GM13976 (cell line): ENCODE results near the gene FBXW7.
A peak's percentile ranks its signal among the peaks of the same experiment; 100 is the strongest.

ENCODE experiments used
- DNase-seq: peaks from one replicate; pipeline ENCODE4 v3.0.0; 2012; ENCODE audit warnings: low spot score
- CTCF ChIP-seq: IDR thresholded peaks from 2 replicates; pipeline ENCODE4 v1.5.1; 2012; ENCODE audit warnings: borderline replicate concordance, mild to moderate bottlenecking; ENCODE audit not compliant: insufficient read depth; ENCODE audit errors: extremely low read depth, missing control alignments, control extremely low read depth
- in situ Hi-C: fragments of 300-500 bp; cut with MboI; formaldehyde crosslinking; loops from one replicate; pipeline ENCODE4 v1.12.0; 2022; ENCODE audit warnings: low sequenced_read_pairs, mixed read lengths, inconsistent platforms; ENCODE audit not compliant: unreplicated experiment

The FBXW7 gene, protein sequence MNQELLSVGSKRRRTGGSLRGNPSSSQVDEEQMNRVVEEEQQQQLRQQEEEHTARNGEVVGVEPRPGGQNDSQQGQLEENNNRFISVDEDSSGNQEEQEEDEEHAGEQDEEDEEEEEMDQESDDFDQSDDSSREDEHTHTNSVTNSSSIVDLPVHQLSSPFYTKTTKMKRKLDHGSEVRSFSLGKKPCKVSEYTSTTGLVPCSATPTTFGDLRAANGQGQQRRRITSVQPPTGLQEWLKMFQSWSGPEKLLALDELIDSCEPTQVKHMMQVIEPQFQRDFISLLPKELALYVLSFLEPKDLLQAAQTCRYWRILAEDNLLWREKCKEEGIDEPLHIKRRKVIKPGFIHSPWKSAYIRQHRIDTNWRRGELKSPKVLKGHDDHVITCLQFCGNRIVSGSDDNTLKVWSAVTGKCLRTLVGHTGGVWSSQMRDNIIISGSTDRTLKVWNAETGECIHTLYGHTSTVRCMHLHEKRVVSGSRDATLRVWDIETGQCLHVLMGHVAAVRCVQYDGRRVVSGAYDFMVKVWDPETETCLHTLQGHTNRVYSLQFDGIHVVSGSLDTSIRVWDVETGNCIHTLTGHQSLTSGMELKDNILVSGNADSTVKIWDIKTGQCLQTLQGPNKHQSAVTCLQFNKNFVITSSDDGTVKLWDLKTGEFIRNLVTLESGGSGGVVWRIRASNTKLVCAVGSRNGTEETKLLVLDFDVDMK

GRCh38 chr4:152535903-152536544 is at the start of gene FBXW7:
FBXW7 (minus strand) TSS chr4:152536092; CDS start chr4:152411803, 124,289 bp downstream.
- DNase-seq: peak; percentile 98
- no peak for TF ChIP-seq CTCF
- in situ Hi-C loops: no loop called here

- no peak for TF ChIP-seq CTCF
- in situ Hi-C loops: no loop called here
- peak; percentile 40 for DNase-seq
Measured at GRCh38 chr4:152585023-152585441, 49.1 kb upstream of the FBXW7 start.

DNA sequence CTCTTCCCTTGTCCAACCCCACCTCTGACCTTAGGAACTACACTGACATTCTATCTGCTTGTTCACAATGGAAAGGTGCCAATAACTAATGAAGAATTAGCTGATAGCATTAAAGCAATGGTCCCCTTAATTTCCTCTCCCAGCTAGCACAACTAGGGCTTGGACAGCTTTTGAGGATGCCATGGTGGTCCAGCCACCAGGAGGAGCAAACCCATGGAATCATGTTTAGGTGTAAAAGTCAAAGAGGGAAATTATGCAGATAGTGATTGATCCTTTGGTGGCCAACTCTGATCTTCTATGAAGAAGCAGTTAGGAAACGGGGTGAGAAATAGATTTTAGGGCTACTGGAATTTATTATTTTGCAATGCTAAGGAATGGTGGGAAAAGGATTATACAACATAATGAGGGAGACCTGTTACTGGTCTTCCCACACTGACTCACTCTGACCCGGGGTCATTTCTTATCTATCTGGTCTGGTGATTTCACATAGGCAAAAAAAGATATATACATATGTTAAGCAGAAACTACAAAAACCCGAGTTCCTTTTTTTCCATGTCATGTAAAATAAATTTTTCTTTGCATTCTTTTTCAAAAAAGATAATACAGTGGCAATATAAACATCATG is 45.8 kb upstream of the FBXW7 start:
- in situ Hi-C loops: no loop called here
- no peak for TF ChIP-seq CTCF
- no peak for DNase-seq

DNA sequence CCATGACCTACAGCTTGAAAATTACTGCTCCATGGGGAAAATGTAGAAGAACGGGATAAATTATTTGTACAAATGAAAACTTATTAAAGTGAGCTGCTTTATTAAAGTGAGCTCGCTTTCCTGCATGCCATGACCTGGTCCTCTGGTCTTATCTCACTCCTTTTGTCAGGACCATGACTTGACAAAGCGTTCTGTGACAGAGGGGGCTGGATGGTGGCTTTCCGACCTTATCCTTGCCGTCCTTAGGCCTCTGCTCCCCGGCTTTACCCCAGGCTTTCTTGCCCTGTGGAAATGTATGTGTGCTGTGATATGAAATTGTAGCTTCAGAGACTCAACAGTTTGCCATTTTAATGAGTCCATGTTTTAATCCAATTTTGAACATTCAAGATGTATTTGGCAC is 44.0 kb upstream of the FBXW7 start:
- TF ChIP-seq CTCF: no peak
- in situ Hi-C loops: no loop called here
- DNase-seq: no peak

DNA sequence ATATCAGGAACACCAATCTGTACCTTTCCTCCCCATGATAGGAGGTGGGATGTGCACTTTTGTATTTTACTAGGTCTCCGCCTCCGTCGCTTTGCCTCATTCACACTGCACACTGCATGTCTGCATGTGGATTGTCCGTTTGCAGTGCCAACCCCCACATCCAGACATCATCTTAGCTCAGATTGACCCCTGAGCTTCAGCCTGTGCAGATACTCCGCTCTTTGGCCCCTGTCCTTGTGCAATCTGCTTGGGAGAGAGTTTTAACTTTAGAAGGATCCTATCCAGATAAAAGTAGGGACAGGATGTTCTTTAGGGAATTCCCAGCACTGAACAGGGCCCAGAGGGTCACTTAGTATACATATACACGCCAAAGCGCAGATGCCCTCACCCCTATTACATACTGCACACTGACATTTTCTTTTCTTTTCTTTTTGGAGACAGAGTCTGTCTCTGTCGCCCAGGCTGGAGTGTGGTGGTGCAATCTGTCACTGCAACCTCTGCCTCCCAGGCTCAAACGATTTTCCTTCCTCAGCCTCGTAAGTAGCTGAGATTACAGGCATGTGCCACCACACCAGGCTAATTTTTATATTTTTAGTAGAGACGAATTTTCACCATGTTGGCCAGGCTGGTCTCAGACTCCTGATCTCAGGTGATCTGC is 43.3 kb upstream of the FBXW7 start:
- no peak for TF ChIP-seq CTCF
- DNase-seq: no peak
- in situ Hi-C loops: no loop called here

GRCh38 chr4:152578670-152579069 is 42.8 kb upstream of the FBXW7 start:
- no peak for TF ChIP-seq CTCF
- no peak for DNase-seq
- in situ Hi-C loops: no loop called here
